Body of pancreas (tissue), 4 donors: ENCODE measurements around the gene LRRC75A. TPM values are rescaled to one million over a fixed set of nuclear protein-coding genes. Genes with fewer than 3 reads are reported as not detected.

Experiments
- ATAC-seq: fragments of 150-250 bp; one replicate; pipeline ENCODE4 v1.9.1; 2016
- DNase-seq, 4 donors: peaks; one replicate each; pipeline ENCODE4 v3.0.0-alpha.2; 2019
- H3K27ac ChIP-seq, 4 donors: fragments of 200-600 bp; sonication (generic); 1 replicate in 3 of 4; 2 replicates in 1 of 4; pipeline versions ENCODE4 v1.5.1 to v1.6.1; 2016 to 2019; ENCODE audit warnings: mild to moderate bottlenecking in 1 of 4, mixed read lengths in 1 of 4, moderate library complexity in 1 of 4
- H3K27me3 ChIP-seq, 2 donors: fragments of 200-600 bp; sonication (generic); one replicate each; pipeline ENCODE4 v1.6.0; 2016; ENCODE audit warnings: mild to moderate bottlenecking in 1 of 2
- H3K36me3 ChIP-seq, 2 donors: fragments of 200-600 bp; sonication (generic); replicated peaks in 1 of 2; 2 replicates each; pipeline ENCODE4 v1.5.1; 2016; ENCODE audit warnings: low read depth in 2 of 2; ENCODE audit not compliant: insufficient read depth in 1 of 2
- H3K4me1 ChIP-seq: fragments of 200-600 bp; sonication (generic); one replicate; pipeline ENCODE4 v1.6.0; 2016
- H3K4me3 ChIP-seq, 2 donors: fragments of 200-600 bp; sonication (generic); 1 replicate in 1 of 2; 2 replicates in 1 of 2; pipeline ENCODE4 v1.5.1; 2016 to 2019
- H3K9me3 ChIP-seq, 3 donors: fragments of 200-600 bp; sonication (generic); 1 replicate in 2 of 3; 2 replicates in 1 of 3; pipeline ENCODE4 v1.5.1; 2016
- CTCF ChIP-seq, 7 experiments: fragments of 450-650 bp in 4 of 7; fragments of 200-600 bp in 3 of 7; sonication (generic) in 3 of 7; IDR thresholded peaks; one replicate each; pipeline ENCODE4 v1.5.1; 2016 to 2019; ENCODE audit warnings: antibody characterized with exemption in 7 of 7
- POLR2A ChIP-seq, 3 donors: fragments of 450-650 bp; IDR thresholded peaks; one replicate each; pipeline ENCODE4 v1.6.1; 2016; ENCODE audit warnings: antibody characterized with exemption in 3 of 3, mild to moderate bottlenecking in 2 of 3
- WGBS, 2 donors: methylation state at CpG; one replicate each; pipeline ENCODE4 v1.1.5; 2017; 5-methylcytosine and 5-hydroxymethylcytosine counted together
- intact Hi-C: fragments of 100-400 bp; cut with DNase I; formaldehyde crosslinking; loops from one replicate; pipeline ENCODE4 v1.15.1; 2023
- total RNA-seq, 2 donors: library from RNA; depleted of rRNA; stranded (reverse); fragments of >200 nt; gene quantifications; one replicate each; pipeline ENCODE4 v1.1.0, GENCODE V29; 2016

The LRRC75A gene
- total RNA-seq, 2 donors from 2014 or later, result 4.9 to 7.6 TPM

GRCh38 chr17:16482253-16482652, 9.7 kb downstream of the LRRC75A start:
- TF ChIP-seq CTCF (IDR thresholded peaks at IDR 0.05), result no peak

GRCh38 chr17:16480995-16481394, 11.0 kb downstream of the LRRC75A start:
- peak; percentile 48 to 80 (median 70) for DNase-seq
- no peaks in the 10 kb centered on the region for H3K27me3 ChIP-seq
- H3K4me1 ChIP-seq, result peaks cover 9% of the 10 kb centered on the region
- intact Hi-C loops, result no loop called here
- H3K4me3 ChIP-seq, result no peak overlapping the region
- no peaks in the 10 kb centered on the region for H3K9me3 ChIP-seq
- 62% methylated on average over 6 of the region's 6 CpGs; no CpG with 5 or more reads in 1 of the 2 donors for WGBS, 2 donors
- TF ChIP-seq CTCF (IDR thresholded peaks at IDR 0.05) (no peak), POLR2A (IDR thresholded peaks at IDR 0.05) (no peak)
- ATAC-seq, result no peak
- H3K36me3 ChIP-seq, result no peaks in the 10 kb centered on the region
- H3K27ac ChIP-seq, result no peak overlapping the region

More at GRCh38 chr17:16482253-16482652, 9.7 kb downstream of the LRRC75A start:
- Histone ChIP-seq H3K27ac (no peak overlapping the region), H3K27me3 (no peaks in the 10 kb centered on the region), H3K36me3 (no peaks in the 10 kb centered on the region), H3K4me1 (peaks cover 19% of the 10 kb centered on the region), H3K9me3 (no peaks in the 10 kb centered on the region), H3K4me3 (no peak overlapping the region)
- ATAC-seq (no peak), DNase-seq (no peak)
- 59 to 92% methylated on average over 4 to 8 of the region's 8 CpGs for WGBS, 2 donors
- intact Hi-C loops, result no loop called here

- no peak overlapping the region for H3K27ac ChIP-seq
- no peaks in the 10 kb centered on the region for H3K36me3 ChIP-seq
- intact Hi-C loops, result no loop called here
- peaks cover 5% of the 10 kb centered on the region for H3K4me1 ChIP-seq
- ATAC-seq (no peak), DNase-seq (no peak)
- WGBS, 2 donors, result 90 to 98% methylated on average over 2 of the region's 2 CpGs
- H3K4me3 ChIP-seq, result no peak overlapping the region
- TF ChIP-seq CTCF (IDR thresholded peaks at IDR 0.05) (no peak), POLR2A (IDR thresholded peaks at IDR 0.05) (no peak)
- no peaks in the 10 kb centered on the region for H3K27me3 ChIP-seq
- no peaks in the 10 kb centered on the region for H3K9me3 ChIP-seq
Observed at GRCh38 chr17:16479264-16479663, 12.7 kb downstream of the LRRC75A start.

- Histone ChIP-seq H3K9me3 (no peaks in the 10 kb centered on the region), H3K4me3 (no peak overlapping the region), H3K27ac (no peak overlapping the region), H3K36me3 (no peaks in the 10 kb centered on the region), H3K4me1 (peaks cover 5% of the 10 kb centered on the region), H3K27me3 (no peaks in the 10 kb centered on the region)
- 90 to 97% methylated on average over 6 of the region's 6 CpGs for WGBS, 2 donors
- ATAC-seq, result no peak
- intact Hi-C loops, result no loop called here
- TF ChIP-seq POLR2A (IDR thresholded peaks at IDR 0.05) (no peak), CTCF (IDR thresholded peaks at IDR 0.05) (no peak)
- DNase-seq, result no peak
Observed at GRCh38 chr17:16478649-16479048, 13.3 kb downstream of the LRRC75A start.

- Histone ChIP-seq H3K4me3 (no peak overlapping the region), H3K9me3 (no peaks in the 10 kb centered on the region), H3K4me1 (peaks cover 5% of the 10 kb centered on the region), H3K27ac (no peak overlapping the region), H3K36me3 (no peaks in the 10 kb centered on the region), H3K27me3 (no peaks in the 10 kb centered on the region)
- intact Hi-C loops, result no loop called here
- TF ChIP-seq CTCF (IDR thresholded peaks at IDR 0.05) (no peak), POLR2A (IDR thresholded peaks at IDR 0.05) (no peak)
- DNase-seq (no peak), ATAC-seq (no peak)
- 82 to 95% methylated on average over 7 to 8 of the region's 8 CpGs for WGBS, 2 donors
Observed at GRCh38 chr17:16477666-16478065, 14.3 kb downstream of the LRRC75A start.
